GM12801 (cell line): ENCODE results near the gene UPP1.

ENCODE experiments used
- CTCF ChIP-seq: IDR thresholded peaks from one replicate; pipeline ENCODE4 v1.5.1; 2011; ENCODE audit warnings: control low read depth; ENCODE audit not compliant: insufficient read length; ENCODE audit errors: extremely low read depth

UPP1 gene

GRCh38 chr7:48154792-48155413, 65.8 kb downstream of the UPP1 start:
- TF ChIP-seq CTCF: no peak
